ENCODE results near the gene CNNM4.
A peak's percentile ranks its signal among the peaks of the same experiment; 100 is the strongest.

The CNNM4 gene

DNA sequence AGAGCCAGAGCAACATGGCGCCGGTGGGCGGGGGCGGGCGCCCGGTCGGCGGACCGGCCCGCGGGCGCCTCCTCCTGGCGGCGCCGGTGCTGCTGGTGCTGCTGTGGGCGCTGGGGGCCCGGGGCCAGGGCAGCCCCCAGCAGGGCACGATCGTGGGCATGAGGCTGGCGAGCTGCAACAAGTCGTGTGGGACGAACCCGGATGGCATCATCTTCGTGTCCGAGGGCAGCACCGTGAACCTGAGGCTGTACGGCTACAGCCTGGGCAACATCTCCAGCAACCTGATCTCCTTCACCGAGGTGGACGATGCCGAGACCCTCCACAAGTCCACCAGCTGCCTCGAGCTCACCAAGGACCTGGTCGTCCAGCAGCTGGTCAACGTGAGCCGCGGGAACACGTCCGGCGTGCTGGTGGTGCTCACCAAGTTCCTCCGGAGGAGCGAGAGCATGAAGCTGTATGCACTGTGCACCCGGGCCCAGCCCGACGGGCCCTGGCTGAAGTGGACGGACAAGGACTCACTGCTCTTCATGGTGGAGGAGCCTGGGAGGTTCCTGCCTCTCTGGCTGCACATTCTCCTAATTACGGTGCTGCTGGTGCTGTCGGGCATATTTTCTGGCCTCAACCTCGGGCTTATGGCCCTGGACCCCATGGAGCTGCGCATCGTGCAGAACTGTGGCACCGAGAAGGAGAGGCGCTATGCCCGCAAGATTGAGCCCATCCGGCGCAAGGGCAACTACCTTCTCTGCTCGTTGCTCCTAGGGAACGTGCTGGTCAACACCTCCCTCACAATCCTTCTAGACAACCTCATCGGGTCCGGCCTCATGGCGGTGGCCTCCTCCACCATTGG is 507 bp downstream of the CNNM4 start:
- no peak overlapping the region for H3K9ac ChIP-seq (ENCODE audit: low read length)

DNA sequence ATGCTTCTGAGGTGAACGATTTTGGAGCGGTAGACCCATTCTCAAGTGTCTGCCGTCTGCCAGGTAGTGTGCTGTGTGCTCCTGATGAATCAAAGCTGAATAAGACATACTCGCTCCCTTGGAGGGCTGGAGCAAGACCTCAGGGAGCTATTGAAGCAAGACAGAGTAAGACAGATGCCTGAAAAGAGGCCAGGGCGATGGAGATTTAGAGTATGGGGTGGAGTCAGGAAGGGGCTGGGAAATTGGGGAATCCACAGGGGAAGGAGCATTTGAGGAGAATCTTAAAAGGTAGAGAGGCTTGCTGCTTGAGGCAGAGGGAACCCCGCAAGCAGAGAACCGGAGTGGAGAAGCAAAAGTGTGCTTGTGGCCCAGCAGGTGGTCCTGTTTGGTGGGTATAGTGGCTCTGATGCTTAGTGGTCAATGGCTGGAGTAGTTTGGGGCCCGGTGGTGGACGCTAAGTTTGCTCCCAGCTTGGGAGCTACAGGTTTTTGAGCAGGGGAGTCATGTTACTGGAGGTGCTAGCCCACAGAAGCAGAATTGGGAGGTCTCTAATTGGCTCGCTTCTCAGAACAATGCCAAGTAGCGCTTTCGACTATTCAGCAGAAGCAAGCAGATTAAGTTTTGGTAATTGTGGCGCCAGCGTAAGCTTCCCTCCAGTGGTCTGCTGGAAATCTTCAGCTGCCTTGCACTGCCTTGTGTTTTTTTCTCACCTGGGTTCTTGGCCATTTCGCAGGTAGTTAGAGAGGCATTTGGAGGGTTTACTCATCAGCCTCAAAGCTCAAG is 2.0 kb downstream of the CNNM4 start:
- H3K9me3 ChIP-seq (ENCODE audit: control insufficient read depth, low read depth, low read length) = no peaks in the 10 kb centered on the region
- H3K4me1 ChIP-seq (ENCODE audit: control insufficient read depth, low read depth, low read length) = peaks cover 26% of the 10 kb centered on the region
- no peaks in the 10 kb centered on the region for H3K36me3 ChIP-seq (ENCODE audit: control insufficient read depth, low read depth, low read length)
- H3K4me3 ChIP-seq (ENCODE audit: low read length) = peak overlapping the region; percentile 49
- H3K9ac ChIP-seq (ENCODE audit: low read length) = no peak overlapping the region
- peaks cover 8% of the 10 kb centered on the region for H3K27me3 ChIP-seq (ENCODE audit: control insufficient read depth, insufficient read depth, low read length)
- H3K27ac ChIP-seq (ENCODE audit: low read length) = no peak overlapping the region

More for the DNA sequence above, 507 bp downstream of the CNNM4 start:
- Histone ChIP-seq H3K27me3 (ENCODE audit: control insufficient read depth, insufficient read depth, low read length) (peaks cover 8% of the 10 kb centered on the region), H3K36me3 (ENCODE audit: control insufficient read depth, low read depth, low read length) (no peaks in the 10 kb centered on the region), H3K27ac (ENCODE audit: low read length) (no peak overlapping the region), H3K4me3 (ENCODE audit: low read length) (peak overlapping the region; percentile 75), H3K4me1 (ENCODE audit: control insufficient read depth, low read depth, low read length) (peaks cover 26% of the 10 kb centered on the region), H3K9me3 (ENCODE audit: control insufficient read depth, low read depth, low read length) (no peaks in the 10 kb centered on the region)

DNA sequence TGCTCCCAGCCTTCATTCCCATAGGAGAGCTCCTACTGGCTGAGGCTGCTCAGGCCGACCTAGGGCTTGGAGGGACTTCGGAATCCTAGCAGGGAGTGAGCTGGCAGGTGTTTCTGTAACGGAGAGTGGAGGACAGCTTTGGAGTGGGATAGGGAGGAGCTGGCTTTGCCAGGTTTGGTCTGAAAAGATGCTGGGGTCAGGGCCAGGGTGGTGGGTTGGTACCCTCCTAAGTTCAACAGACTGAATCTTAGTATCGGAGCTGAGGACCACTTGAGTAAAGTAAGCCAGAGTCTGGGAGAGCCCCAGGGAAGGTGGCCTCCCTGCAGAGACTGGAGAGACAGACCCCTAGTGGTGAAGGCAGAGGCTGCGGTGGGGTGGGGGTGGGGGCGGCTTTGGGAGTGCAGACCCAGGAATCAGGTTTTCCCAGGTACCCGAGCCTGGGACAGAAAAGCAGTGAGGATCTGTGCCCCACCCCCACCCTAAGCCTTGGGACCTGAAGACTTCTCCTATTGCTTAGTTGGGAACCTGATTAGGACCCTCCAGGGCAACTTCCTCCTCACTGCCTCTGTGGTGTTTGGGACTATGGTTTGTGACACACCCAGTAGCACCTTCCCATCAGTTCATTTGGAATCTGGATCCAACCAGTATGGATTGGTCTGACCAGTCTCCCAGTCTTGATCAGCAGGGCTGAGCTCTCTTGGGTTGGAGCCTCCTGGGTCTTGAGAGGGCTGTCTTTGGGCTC is 3.0 kb downstream of the CNNM4 start:
- H3K27me3 ChIP-seq (ENCODE audit: control insufficient read depth, insufficient read depth, low read length) = peaks cover 8% of the 10 kb centered on the region
- no peaks in the 10 kb centered on the region for H3K9me3 ChIP-seq (ENCODE audit: control insufficient read depth, low read depth, low read length)
- no peak overlapping the region for H3K27ac ChIP-seq (ENCODE audit: low read length)
- peak overlapping the region; percentile 49 for H3K4me3 ChIP-seq (ENCODE audit: low read length)
- no peaks in the 10 kb centered on the region for H3K36me3 ChIP-seq (ENCODE audit: control insufficient read depth, low read depth, low read length)
- H3K4me1 ChIP-seq (ENCODE audit: control insufficient read depth, low read depth, low read length) = peaks cover 26% of the 10 kb centered on the region
- no peak overlapping the region for H3K9ac ChIP-seq (ENCODE audit: low read length)

DNA sequence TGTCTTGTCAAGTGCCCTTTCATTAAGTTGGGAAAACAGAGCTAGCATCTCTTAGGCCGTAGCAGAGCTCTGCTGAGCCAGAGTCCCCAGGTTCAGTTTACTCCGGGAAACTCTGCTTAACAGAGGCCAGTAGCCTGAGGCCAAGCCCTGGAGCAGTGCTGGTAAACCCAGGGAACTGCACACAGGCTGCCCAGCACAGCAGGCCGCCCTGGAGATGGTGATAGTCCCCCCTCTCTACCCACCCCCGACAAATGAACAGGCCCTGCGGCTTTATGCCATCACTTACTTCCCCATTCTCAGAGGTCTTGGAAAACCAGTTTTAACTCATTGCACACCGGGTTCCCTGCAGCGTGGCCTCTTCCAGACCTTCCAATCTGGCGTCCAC is 3.5 kb downstream of the CNNM4 start:
- H3K9ac ChIP-seq (ENCODE audit: low read length) = no peak overlapping the region
- no peak overlapping the region for H3K27ac ChIP-seq (ENCODE audit: low read length)
- H3K4me3 ChIP-seq (ENCODE audit: low read length) = peak overlapping the region; percentile 49

DNA sequence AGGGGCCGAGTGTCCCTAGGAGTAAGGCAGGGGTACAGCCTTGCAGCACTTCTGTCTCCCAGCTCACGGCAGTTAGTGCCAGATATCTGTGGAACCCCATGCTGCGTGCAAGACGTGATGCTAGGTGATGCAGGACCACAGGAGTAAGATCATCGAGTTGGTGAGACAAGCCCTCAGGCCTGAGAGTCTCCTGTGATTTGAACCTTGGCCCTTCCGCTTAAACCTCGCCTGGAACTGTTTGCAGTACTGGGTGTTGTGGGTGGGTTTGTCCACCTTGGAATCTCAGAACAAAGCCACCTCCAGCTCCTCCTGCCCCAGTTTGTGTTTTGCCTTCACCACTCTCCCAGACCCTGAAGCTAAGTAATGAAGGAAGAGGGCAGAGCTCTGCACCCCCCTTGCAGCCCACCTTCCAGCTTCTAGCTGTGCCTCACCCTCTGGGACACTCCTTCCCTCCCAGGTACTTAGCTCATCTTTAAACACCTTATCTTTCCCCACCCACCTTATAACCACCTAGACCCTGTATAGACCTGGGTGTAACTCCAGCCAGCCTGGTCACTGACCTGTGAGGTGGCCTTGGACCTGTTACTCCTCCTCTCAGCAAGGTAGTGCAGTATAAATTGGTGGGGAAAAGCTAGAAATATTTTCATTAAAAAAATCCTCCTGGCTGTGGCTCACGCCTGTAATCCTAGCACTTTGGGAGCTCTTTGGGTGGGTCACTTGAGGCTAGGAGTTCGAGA is 6.6 kb downstream of the CNNM4 start:
- Histone ChIP-seq H3K27ac (ENCODE audit: low read length) (no peak overlapping the region), H3K4me1 (ENCODE audit: control insufficient read depth, low read depth, low read length) (peaks cover 18% of the 10 kb centered on the region), H3K9me3 (ENCODE audit: control insufficient read depth, low read depth, low read length) (no peaks in the 10 kb centered on the region), H3K27me3 (ENCODE audit: control insufficient read depth, insufficient read depth, low read length) (no peaks in the 10 kb centered on the region), H3K36me3 (ENCODE audit: control insufficient read depth, low read depth, low read length) (no peaks in the 10 kb centered on the region), H3K4me3 (ENCODE audit: low read length) (no peak overlapping the region), H3K9ac (ENCODE audit: low read length) (no peak overlapping the region)

More for the DNA sequence above, 3.5 kb downstream of the CNNM4 start:
- H3K9me3 ChIP-seq (ENCODE audit: control insufficient read depth, low read depth, low read length) = no peaks in the 10 kb centered on the region
- H3K36me3 ChIP-seq (ENCODE audit: control insufficient read depth, low read depth, low read length) = no peaks in the 10 kb centered on the region
- peaks cover 26% of the 10 kb centered on the region for H3K4me1 ChIP-seq (ENCODE audit: control insufficient read depth, low read depth, low read length)
- H3K27me3 ChIP-seq (ENCODE audit: control insufficient read depth, insufficient read depth, low read length) = peaks cover 8% of the 10 kb centered on the region

DNA sequence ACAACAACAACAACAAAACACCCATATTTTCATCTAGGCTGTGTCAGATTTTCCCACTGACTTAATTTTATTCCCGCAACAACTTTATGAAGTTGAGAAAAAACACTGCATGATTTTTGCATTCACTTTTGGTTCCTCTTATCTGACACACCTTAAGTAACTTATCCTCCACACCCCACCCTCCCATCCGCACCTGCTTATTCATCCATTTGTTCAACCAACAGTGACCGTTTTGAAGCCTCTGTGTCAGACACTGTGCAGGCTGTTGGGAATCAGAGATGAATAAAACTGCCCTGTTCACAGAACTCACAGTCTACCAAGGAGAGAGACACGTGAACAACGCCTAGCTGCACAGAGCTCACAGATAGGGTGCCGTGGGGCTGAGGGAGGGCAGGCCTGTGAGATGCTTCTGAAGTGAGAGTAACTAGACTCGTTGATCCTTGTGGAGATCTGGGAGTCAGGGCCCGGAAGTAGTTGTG is 7.4 kb downstream of the CNNM4 start:
- H3K27me3 ChIP-seq (ENCODE audit: control insufficient read depth, insufficient read depth, low read length) = no peaks in the 10 kb centered on the region
- H3K9ac ChIP-seq (ENCODE audit: low read length) = no peak overlapping the region
- H3K27ac ChIP-seq (ENCODE audit: low read length) = no peak overlapping the region
- peaks cover 13% of the 10 kb centered on the region for H3K4me1 ChIP-seq (ENCODE audit: control insufficient read depth, low read depth, low read length)
- no peak overlapping the region for H3K4me3 ChIP-seq (ENCODE audit: low read length)
- no peaks in the 10 kb centered on the region for H3K9me3 ChIP-seq (ENCODE audit: control insufficient read depth, low read depth, low read length)
- no peaks in the 10 kb centered on the region for H3K36me3 ChIP-seq (ENCODE audit: control insufficient read depth, low read depth, low read length)

DNA sequence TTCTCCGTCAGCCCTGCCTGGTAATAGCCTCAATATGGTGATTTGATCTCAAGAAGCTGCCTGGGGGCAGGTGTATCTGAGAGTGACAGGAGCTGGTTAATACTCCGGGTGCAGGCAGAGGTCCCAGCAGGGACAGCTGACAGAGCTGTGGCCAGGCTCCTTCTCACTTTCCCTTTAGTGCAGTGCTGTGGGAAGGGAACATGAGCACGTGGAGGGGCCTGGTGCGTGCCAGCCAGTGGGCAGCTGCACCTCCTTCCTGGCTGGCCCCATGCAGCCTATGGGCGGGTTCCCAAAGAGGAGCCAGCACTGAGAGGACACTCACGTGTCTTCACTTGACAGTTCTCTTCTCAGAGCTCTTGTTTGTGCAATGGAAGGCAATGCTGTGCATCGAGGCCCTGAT is 9.1 kb downstream of the CNNM4 start:
- no peak overlapping the region for H3K27ac ChIP-seq (ENCODE audit: low read length)
- H3K9me3 ChIP-seq (ENCODE audit: control insufficient read depth, low read depth, low read length) = no peaks in the 10 kb centered on the region
- no peaks in the 10 kb centered on the region for H3K27me3 ChIP-seq (ENCODE audit: control insufficient read depth, insufficient read depth, low read length)
- H3K36me3 ChIP-seq (ENCODE audit: control insufficient read depth, low read depth, low read length) = no peaks in the 10 kb centered on the region
- H3K4me3 ChIP-seq (ENCODE audit: low read length) = no peak overlapping the region
- no peak overlapping the region for H3K9ac ChIP-seq (ENCODE audit: low read length)
- H3K4me1 ChIP-seq (ENCODE audit: control insufficient read depth, low read depth, low read length) = no peaks in the 10 kb centered on the region

DNA sequence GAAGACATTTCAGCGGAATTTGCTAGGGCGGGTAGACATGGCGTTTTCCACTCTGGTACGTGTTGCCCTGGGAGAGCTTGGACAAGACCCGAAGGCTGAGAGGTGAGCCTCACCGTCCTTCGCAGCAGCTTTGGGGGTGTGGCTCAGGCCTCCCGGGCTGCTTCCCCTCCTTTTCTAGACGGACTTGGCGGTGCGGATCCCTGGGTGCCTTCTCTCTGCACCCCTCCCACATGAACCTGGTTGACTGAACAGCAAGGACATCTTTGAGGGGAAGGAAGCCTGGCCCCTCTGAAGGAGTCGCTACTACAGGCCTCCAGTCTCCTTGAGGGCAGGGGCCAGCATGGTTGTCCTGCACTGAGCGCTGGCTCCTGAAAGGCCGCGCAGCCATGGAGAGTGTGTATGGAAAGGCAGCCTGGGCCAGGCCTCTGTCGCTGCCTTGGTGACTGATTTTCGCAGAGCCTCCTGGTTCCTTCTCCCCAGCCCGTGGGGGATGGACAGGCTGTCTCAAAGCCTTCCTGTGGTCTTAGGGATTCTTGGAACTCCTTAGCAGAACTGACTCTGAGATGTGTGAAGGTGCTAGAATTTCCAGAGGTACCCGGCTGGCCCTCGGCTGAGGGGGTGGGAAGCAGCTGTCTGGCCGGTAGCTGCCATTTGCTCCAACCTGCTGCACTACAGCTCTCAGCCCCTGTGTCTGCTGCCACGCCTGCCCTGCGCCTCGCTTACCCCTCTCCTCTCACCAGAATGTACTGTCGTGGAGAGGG is 9.9 kb downstream of the CNNM4 start:
- Histone ChIP-seq H3K9me3 (ENCODE audit: control insufficient read depth, low read depth, low read length) (no peaks in the 10 kb centered on the region), H3K36me3 (ENCODE audit: control insufficient read depth, low read depth, low read length) (no peaks in the 10 kb centered on the region), H3K4me3 (ENCODE audit: low read length) (no peak overlapping the region), H3K4me1 (ENCODE audit: control insufficient read depth, low read depth, low read length) (no peaks in the 10 kb centered on the region), H3K27me3 (ENCODE audit: control insufficient read depth, insufficient read depth, low read length) (no peaks in the 10 kb centered on the region), H3K27ac (ENCODE audit: low read length) (no peak overlapping the region), H3K9ac (ENCODE audit: low read length) (no peak overlapping the region)

DNA sequence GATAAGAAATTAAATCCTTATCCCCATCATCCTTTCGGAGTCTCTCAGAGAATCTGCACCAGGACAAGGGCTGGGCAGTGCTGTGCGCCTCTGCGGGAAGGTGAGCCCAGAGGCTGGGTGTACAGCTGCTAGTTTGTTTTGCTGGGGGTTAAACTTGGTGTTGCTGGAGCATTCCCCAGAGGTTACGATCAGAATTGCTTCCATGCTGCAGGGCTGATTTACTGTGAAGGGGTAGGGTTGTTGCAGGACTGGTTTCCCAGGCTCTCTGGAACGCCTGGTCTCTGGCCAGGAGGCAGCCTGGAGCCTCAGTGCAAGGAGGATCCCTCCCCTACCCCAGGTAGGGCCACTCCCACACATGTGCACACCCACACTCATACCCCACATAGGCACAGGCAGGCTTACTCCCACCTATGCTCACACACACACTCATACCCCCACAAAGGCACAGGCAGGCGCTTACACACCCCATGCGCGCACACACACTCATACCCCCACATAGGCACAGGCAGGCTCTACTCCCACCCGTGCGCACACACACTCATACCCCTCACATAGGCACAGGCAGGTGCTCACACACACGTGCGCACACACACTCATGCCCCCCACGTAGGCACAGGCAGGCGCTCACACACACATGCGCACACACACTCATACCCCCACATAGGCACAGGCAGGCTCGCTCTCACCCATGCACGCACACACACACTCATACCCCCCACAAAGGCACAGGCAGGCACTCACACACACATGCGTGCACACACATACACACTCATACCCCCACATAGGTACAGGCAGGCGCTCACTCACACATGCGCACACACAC is 11.3 kb downstream of the CNNM4 start:
- Histone ChIP-seq H3K9ac (ENCODE audit: low read length) (no peak overlapping the region), H3K4me1 (ENCODE audit: control insufficient read depth, low read depth, low read length) (no peaks in the 10 kb centered on the region), H3K27me3 (ENCODE audit: control insufficient read depth, insufficient read depth, low read length) (no peaks in the 10 kb centered on the region), H3K4me3 (ENCODE audit: low read length) (no peak overlapping the region), H3K27ac (ENCODE audit: low read length) (no peak overlapping the region), H3K9me3 (ENCODE audit: control insufficient read depth, low read depth, low read length) (no peaks in the 10 kb centered on the region), H3K36me3 (ENCODE audit: control insufficient read depth, low read depth, low read length) (no peaks in the 10 kb centered on the region)

All from iPS-18a (cell line).